ENCODE measurements around the gene PLEKHH2.

PLEKHH2 gene

GRCh38 chr2:43762286-43762685 is 125.2 kb downstream of the PLEKHH2 start:
- no peak for DNase-seq (ENCODE audit: low read depth in 3 of 3)

DNA sequence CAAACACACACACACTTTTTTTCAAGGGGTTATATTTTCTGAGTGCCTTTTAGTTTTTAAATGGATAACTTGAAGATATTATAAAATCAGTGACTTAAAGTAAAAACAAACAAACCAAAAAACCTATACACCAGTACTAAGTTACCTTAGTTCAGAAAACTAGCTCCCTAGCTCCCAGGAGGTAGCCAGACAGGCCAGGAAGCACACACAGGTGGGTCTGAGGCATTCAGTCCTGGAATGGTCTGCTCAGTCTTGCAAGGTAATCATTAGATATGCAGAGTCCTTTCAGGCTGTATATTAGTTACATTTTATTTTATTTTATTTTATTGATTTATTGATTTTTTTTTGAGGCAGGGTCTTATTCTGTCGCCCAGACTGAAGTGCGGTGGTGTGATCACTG is 126.0 kb downstream of the PLEKHH2 start:
- DNase-seq (ENCODE audit: low read depth in 3 of 3) = no peak

DNA sequence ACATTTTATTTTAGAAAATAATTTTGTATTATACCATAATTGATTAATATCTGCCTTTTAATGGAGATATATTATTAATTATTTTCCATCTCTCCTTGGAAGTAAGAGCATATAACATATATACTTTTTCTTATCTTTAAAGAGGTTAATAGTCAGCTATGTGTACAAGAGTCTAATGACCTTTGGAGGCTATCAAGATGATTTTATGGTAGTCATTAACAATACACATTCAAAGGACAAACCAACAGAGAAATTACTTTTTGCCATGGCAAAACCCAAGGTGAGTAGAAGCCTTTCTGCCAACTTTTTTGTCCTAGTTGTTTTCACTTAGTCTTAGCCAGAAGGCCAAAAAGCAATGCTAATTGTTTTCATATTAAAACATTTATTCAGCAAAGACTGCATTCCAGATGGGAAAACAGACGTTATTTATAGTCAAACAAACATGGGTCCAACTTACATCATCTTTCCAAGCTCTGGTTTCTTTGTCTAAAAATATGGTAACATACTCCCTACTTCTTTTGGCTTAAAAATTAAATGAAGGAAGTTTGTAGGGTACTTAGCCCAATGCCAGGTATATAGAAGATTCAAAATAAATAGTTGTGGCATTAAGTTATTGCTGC is 127.1 kb downstream of the PLEKHH2 start:
- no peak for DNase-seq (ENCODE audit: low read depth in 3 of 3)

DNA sequence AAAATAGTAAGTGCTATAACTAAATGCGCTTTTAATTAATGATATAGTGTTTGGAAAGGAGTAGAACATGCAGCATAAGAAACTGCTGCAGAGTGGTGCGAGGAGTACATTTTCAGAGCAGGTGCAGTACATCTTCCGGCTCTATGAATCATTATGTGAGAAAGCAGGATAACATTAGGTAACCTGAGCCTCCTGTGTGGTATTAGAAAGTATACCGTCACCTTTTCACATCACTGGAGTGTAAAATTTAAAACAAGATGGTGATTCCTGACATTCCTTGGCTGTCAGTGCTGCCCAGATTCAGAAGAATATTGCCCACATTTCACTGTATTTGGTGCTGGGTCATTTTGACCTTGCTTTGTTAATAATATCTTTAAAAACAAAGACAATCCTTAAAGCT is 128.9 kb downstream of the PLEKHH2 start:
- DNase-seq (ENCODE audit: low read depth in 3 of 3) = no peak

DNA sequence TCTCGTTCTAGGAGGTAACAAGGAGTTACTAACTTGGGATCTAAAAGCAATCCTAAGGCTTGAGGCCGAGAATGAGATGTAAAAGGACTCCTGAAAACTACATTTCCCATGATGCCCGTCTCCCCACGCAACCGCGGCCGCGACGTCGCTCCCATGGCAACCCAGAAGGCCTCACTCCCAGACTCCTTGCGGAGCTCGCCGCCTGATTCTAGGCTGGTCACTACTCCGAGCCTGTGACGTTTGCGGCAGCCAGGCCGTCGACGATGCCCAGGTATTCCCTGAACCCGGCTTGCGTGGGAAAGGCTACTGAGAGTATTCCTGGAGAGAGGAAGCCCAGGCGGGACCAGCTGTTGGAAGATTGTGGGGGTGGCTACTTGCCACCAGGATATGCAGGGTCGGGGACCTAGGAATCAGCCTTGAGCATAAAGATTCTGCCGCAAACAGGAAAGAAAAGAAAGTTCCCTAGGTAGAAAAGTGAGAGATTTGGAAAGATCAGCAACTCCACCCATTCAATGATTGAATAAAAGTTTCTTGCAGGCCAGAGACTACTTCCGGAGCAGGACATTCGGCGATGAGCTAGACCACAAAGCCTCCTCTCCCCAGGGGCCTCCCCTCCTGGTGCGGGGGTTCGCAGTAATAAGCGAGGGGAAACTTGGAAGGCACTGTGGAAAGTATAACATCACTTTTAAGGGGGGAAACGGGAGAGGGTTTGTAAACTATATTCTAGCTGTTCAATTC is 137.0 kb downstream of the PLEKHH2 start, which contains the start of gene DYNC2LI1:
Gene DYNC2LI1 (plus strand): TSS at position 164 of the 738 bp plus-strand sequence. CDS start 100 bp downstream, at position 264.
- DNase-seq (ENCODE audit: low read depth in 3 of 3) = peak; percentile 64 to 84 (median 72)

- no peak for DNase-seq (ENCODE audit: low read depth in 3 of 3)
Measured at GRCh38 chr2:43774617-43775016, 137.6 kb downstream of the PLEKHH2 start.

GRCh38 chr2:43776324-43776723 is 139.3 kb downstream of the PLEKHH2 start:
- DNase-seq (ENCODE audit: low read depth in 3 of 3) = no peak

DNA sequence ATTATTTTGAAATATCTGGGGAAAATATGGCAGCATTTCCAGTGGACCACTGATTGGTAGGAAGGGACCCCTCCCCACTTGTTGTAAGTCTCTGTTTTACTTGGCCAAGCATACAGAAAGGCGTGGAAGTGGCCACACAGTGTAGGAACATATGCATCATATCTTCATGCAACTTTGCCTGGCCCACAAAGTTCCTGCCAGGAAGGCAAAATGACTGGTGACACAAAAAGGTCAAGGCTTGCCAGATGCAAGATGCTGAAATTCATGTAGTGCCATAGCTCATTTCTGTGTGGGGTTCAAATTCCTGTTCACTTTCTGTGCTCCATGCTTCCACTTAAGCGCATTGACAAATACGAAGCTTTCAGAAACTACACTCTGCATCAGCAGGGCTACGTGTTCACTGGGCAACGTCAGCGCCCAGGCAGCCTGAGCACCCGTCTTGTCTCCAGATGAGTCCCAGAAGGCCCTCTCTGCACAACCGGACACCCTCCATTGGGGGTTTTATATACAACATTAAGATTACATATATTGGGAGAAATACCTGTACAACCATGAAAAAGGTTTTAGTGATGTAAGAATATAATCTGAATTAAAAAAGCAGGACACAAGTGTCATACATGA is 140.4 kb downstream of the PLEKHH2 start:
- DNase-seq (ENCODE audit: low read depth in 3 of 3) = no peak

- DNase-seq (ENCODE audit: low read depth in 3 of 3) = no peak
Measured at GRCh38 chr2:43778233-43778632, 141.2 kb downstream of the PLEKHH2 start.

GRCh38 chr2:43787895-43788294 is 150.8 kb downstream of the PLEKHH2 start:
- DNase-seq (ENCODE audit: low read depth in 3 of 3) = no peak

- no peak for DNase-seq (ENCODE audit: low read depth in 3 of 3)
Measured at GRCh38 chr2:43788646-43789045, 151.6 kb downstream of the PLEKHH2 start.

- DNase-seq (ENCODE audit: low read depth in 3 of 3) = no peak
Measured at GRCh38 chr2:43790147-43790546, 153.1 kb downstream of the PLEKHH2 start.

DNA sequence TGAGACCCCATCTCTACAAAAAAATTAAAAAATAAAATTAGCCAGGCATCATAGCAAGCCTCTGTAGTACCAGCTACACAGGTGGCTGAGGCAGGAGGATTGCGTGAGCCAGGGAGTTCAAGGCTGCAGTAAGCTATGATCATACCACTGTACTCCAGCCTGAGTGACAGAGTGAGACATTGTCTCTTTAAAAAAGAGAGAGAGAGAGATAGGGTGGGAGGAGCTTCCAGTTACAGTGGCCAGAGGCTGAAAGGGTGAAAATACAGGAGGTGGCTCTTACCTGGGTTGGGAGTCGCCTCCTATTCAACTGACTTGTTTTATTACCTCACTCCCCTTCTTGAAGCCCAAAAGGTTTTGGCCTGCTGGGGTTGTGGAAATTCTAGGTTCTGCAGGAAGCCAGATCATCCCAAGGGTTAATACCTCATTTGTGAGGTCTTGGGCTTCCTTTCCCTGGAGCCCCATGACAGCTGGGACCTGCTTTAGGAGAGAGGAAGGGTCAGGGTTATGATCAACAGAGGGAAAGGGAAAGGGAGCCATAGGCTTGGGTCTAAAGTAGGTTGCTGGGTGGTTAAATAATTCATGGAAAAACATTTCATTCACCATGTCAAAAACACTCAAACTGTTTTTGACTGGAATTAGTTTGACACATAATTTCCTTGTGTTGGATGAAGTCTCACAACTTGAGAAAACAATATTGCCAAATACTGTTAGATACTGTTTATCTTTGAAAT is 154.1 kb downstream of the PLEKHH2 start:
- no peak for DNase-seq (ENCODE audit: low read depth in 3 of 3)

- no peak for DNase-seq (ENCODE audit: low read depth in 3 of 3)
Measured at GRCh38 chr2:43792653-43793052, 155.6 kb downstream of the PLEKHH2 start.

- no peak for DNase-seq (ENCODE audit: low read depth in 3 of 3)
Measured at GRCh38 chr2:43794956-43795355, 157.9 kb downstream of the PLEKHH2 start.

- no peak for DNase-seq (ENCODE audit: low read depth in 3 of 3)
Measured at GRCh38 chr2:43796206-43796605, 159.1 kb downstream of the PLEKHH2 start.

DNA sequence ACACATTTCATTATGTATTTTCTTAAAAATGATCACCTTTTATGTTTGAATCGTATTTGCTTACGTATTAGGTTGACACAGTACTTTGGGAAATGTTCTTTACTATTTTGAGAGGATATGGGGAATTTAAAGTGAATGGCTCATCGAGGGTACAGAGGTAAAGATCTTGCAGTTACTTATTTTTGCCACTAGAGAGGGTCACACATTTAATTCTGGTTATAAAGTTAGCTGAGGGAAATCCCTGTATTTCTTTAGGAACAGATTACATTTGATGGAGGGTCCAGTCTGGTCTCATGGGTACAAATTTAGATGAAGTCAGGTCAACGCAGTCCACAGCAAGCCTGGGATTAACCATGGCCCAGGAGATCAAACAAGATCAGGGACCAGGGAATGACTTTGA is 161.2 kb downstream of the PLEKHH2 start:
- no peak for DNase-seq (ENCODE audit: low read depth in 3 of 3)

DNA sequence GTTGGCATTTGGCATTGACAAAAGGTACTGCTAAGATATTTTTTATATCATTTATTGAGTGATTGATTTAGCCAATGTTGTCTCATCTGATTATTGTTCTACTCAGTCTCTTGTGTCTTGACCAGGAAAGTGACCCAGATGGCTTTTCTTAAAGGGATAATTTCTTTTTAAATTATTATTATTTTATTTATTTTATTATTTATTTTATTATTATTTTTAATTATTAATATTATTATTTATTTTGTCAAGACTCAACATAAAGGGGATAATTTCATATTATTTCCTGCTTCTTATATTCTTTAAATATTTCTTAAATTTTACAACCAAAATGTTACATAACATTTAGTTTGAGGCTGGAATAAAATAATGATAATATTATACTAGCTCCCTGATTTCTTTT is 163.8 kb downstream of the PLEKHH2 start:
- DNase-seq (ENCODE audit: low read depth in 3 of 3) = no peak

GRCh38 chr2:43802135-43802534 is 165.1 kb downstream of the PLEKHH2 start:
- DNase-seq (ENCODE audit: low read depth in 3 of 3) = no peak

- no peak for DNase-seq (ENCODE audit: low read depth in 3 of 3)
Measured at GRCh38 chr2:43803113-43803512, 166.1 kb downstream of the PLEKHH2 start.

DNA sequence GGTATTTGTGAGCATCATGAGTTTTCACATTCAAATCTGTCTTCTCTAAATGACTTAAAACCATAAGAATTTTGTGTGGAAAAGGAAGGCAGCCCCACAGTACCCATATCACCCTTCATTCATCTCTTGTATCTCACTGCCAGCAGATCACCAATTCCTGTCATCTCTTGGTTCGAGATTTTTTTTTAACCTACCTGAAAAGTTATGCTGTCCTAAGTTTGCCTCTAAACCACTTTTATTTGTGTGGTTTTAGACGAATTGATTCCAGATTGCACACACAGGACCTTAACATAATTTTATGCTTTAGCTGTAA is 169.6 kb downstream of the PLEKHH2 start:
- DNase-seq (ENCODE audit: low read depth in 3 of 3) = no peak

- no peak for DNase-seq (ENCODE audit: low read depth in 3 of 3)
Measured at GRCh38 chr2:43810452-43810851, 173.4 kb downstream of the PLEKHH2 start.

GRCh38 chr2:43810888-43811287 is 173.8 kb downstream of the PLEKHH2 start:
- DNase-seq (ENCODE audit: low read depth in 3 of 3) = no peak

Data from stimulated activated CD4-positive, alpha-beta T cell treated with anti-CD3 and anti-CD28 coated beads, TNF-alpha, amount 100 ng/mL, for 24 hours (primary cell).